GM23338 (cell line): ENCODE measurements around the gene TRIP4. TPM values are rescaled to one million over a fixed set of nuclear protein-coding genes. Genes with fewer than 3 reads are reported as not detected.

Experiments used
- polyA plus RNA-seq: library from polyadenylated mRNA; unstranded; fragments of >200 nt; fragmentation: Nextera tagmentation; extraction: Ambion mirVana; gene quantifications from 2 replicates; pipeline ENCODE4 v1.2.1, GENCODE V29; 2016
- small RNA-seq: library from RNA; depleted of rRNA; stranded (forward); fragments of <200 nt; gene quantifications from one replicate; pipeline ENCODE3, GENCODE V24; 2014; ENCODE audit warnings: low replicate concordance
- total RNA-seq: library from RNA; depleted of rRNA; stranded (reverse); fragments of >200 nt; shearing (Covaris generic); gene quantifications from 2 replicates; pipeline ENCODE4 v1.2.3, GENCODE V29; 2014; rRNA removed

TRIP4 gene
- total and polyA plus RNA-seq, 2 experiments from 2014 or later, result 10.3 to 16.0 TPM

Small RNA genes within 50 kb of the gene (small RNA-seq; reads per million reads assigned to genes)
- gene RF00019, result not detected
- gene RF00554, result not detected

Other genes starting within 250 kb of the TRIP4 start
- 1.9 and 5.7 TPM in 2 replicates for gene SNX22, start 236.1 kb upstream of the TRIP4 start, total RNA-seq
- 3.7 TPM in 2 replicates for gene SNX22, start 236.1 kb upstream of the TRIP4 start, polyA plus RNA-seq
- gene PPIB, start 224.8 kb upstream of the TRIP4 start, total RNA-seq, result 372 and 398 TPM in 2 replicates
- 870 and 887 TPM in 2 replicates for gene PPIB, start 224.8 kb upstream of the TRIP4 start, polyA plus RNA-seq
- gene CSNK1G1, start 31.7 kb upstream of the TRIP4 start, total RNA-seq, result 13.4 and 14.1 TPM in 2 replicates
- 7.3 and 9.3 TPM in 2 replicates for gene CSNK1G1, start 31.7 kb upstream of the TRIP4 start, polyA plus RNA-seq
- gene PCLAF, start 6.4 kb upstream of the TRIP4 start, total RNA-seq, result 48.9 and 52.7 TPM in 2 replicates
- gene PCLAF, start 6.4 kb upstream of the TRIP4 start, polyA plus RNA-seq, result 202 and 206 TPM in 2 replicates
- gene ZNF609, start 72.7 kb downstream of the TRIP4 start, total RNA-seq, result 34.2 and 40.2 TPM in 2 replicates
- 26.4 and 29.6 TPM in 2 replicates for gene ZNF609, start 72.7 kb downstream of the TRIP4 start, polyA plus RNA-seq